GM19324 (cell line): ENCODE results near the gene TTC28.
"Not testable (repeated sequence)": the region's sequence is repeated elsewhere in the genome, so short reads cannot be mapped to it uniquely, and the experiment has no call there.

Experiments used
- ATAC-seq: cut with Tn5 transposase; IDR thresholded peaks from one replicate; pipeline ENCODE4 v1.9.1; 2021; ENCODE audit warnings: mild to moderate bottlenecking, moderate library complexity; ENCODE audit not compliant: unreplicated experiment, low FRiP score

Gene TTC28

GRCh38 chr22:28679611-28680287 lies at the start of gene TTC28:
TSS of gene TTC28 (minus strand) at chr22:28679840. CDS start at chr22:28679723, 117 bp downstream.
- not testable (repeated sequence) for ATAC-seq

- no peak for ATAC-seq
Measured at GRCh38 chr22:28728621-28729313, 49.1 kb upstream of the TTC28 start.

GRCh38 chr22:28728002-28728401 lies 48.4 kb upstream of the TTC28 start:
- ATAC-seq, result no peak

DNA sequence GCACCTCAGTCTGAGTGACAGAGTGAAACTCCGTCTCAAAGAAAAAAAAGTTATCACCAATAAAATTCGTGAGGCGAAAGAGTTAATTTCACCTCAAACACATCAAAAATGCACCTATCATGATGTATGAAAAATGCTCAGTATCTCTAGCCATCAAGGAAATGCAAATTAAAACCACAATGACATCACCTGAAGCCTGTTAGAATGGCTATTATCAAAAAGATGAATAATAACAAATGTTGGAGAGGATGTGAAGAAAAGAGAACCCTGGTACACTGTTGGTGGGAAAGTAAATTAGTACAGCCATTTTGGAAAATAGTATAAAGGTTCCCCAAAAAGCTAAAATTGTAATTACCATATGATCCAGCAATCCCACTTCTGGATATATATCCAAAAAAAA lies 38.4 kb upstream of the TTC28 start:
- no peak for ATAC-seq

DNA sequence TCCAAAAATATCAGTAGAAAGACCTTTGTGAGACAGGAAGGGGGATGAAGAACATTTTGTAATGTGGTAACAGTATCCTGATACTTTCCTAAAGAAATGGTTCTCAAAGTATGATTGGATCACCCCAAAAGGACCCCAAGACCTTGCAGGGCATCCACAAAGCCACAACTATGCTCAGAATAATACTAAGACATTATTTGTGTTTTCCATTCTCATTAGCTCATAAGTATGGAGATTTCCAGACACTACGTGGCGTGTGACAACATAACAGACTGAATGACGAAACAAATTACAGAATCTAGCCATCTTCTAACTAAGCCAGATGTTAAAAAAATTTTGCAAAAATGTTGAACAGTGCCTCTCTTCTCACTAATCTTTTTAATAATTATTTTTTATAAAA lies 37.0 kb upstream of the TTC28 start:
- no peak for ATAC-seq

DNA sequence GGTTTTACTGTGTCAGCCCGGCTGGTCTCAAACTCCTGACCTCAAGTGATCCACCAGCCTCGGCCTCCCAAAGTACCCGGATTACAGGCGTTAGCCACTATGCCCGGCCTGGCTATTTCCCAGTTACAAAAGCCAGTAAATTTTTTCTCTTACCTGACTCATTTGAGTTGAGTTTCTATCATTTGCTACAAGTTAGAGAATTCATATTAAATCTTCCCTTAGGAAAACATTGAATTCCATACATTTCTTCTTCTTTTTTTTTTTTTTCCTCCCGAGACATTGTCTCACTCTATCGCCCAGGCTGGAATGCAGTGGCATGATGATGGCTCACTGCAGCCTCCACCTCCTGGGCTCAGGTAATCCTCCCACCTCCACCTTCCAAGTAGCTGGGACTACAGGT lies 36.0 kb upstream of the TTC28 start:
- no peak for ATAC-seq

DNA sequence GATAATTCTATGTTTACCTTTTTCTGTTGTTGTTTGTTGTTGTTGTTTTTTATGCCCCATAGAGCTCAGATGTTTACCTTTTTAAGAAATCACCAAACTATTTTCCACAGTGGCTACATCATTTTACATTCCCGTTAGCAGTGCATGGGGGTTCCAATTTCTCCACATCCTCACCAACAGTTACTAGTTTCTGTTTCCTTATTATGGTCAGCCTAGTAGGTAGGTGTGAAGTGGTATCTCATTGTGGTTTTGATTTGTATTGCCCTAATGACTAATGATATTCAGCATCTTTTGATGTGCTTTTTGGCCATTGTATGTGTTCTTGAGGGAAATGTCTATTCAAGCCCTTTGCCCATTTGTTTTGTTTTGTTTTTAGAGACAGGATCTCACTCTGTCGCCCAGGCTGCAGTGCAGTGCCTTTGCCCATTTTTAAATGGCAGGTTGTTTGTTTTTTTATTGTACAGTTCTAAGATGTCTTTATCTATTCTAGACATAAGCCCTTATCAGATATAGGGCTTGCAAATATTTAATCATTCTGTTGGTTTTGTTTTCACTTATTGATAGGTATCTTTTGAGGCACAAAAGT lies 34.5 kb upstream of the TTC28 start:
- ATAC-seq, result no peak

DNA sequence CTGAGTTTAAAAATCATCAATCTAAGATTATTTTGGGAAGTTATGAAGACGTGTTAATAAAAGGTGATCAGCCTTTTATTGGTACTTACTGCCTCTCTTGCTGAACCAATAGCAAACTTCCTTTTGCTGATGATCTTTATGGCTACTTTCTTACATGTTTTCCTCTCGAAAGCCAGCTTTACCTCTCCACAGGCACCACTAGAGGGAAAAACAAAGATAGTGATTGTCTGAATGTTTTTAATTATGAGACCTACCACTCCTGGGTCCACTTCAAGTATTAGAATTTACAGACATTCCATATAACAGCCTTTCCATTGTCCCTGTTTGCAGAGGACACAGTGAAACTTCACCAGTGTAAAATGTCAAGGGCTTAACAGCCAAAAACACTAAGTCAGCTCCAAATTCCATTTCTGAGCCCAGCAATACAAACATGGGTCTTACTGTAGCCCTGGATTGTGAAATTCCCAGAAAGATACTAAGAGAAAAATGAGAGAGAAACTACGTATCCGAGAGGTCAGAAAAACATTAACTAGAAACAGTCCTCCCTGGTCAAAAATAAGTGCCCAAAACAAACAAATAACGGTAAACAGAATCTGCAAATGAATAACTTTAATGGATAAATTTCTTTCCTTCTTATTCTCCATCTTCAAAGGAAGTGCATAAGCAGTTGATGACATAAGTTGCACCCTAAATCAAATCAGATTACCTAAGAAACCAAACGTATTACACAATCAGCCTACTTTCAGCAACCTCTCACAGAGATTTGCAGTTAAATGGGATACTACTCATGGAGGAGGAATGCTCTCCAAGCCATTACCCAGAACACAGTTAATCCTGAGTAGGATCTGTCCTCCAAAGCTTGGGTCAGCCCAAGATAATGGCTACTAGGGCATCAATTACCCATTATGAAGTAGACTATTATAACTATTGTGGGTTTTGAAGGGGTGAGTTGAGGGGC lies 32.5 kb upstream of the TTC28 start:
- no peak for ATAC-seq

DNA sequence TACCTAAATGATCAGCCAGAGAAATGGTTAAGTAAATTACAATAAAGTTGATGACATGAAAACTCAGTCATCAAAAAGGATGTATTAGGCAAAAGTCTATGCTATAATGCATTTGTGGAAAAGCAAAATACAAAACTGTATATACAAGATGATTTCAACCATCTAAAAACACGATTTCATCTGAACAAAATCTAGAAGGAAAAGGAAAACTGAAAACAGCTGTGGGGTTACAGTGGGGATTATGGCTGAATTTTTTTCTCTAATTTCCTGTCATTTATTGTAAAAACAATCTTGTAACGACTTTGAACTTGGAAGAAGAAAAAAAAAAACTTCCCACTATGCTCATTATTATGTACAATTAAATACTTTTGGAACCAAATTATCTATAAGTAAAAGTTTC lies 31.7 kb upstream of the TTC28 start:
- ATAC-seq, result no peak

DNA sequence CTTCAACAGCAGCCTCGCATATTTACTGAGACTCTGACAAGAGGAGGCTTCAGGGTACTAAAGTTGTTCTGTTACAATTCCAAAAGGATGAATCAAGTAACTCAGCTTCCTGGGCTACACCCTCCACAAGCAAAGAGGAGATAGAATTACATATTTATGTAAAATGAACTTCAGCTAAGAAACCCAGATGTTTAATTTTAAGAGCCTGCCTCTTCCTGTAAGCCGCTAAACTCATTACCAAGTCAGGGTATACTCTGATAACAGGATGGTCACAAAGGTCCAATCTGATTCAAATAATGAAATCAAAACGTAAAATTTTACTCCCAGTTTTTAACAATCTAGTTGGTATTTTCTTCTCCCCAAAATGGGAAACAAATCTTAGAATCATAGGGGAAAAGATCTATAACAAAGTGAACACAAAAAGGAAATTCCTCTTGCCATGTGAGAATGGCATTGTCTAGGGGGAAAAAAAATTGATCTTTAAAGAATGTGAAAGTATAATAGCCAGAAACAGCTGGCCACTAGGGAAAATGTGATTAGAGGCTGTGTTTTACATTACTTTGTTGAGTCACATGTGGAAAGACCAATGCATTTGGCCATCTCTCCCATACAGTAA lies 31.0 kb upstream of the TTC28 start:
- ATAC-seq, result no peak

DNA sequence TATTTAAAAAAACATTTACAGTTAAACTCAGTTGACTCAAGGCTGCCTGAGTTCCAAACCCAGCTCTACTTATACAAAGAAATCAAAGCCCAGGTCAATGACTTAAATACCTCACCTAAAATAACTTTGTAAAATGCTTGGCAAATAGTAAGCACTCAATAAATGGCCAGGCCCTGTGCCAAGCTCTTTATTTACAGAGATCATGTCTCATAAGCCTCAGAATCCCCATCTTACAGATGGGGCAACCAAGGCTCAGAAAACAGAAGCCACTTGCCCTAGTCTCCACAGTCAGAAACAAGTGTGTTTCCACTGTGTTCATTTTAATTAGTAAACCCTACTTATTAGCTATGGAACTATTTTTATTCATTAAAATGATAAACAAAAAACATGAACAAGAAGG lies 30.5 kb upstream of the TTC28 start:
- no peak for ATAC-seq

GRCh38 chr22:28706845-28707244 lies 27.2 kb upstream of the TTC28 start:
- ATAC-seq, result no peak

- ATAC-seq, result no peak
Measured at GRCh38 chr22:28703436-28703835, 23.8 kb upstream of the TTC28 start.

- no peak for ATAC-seq
Measured at GRCh38 chr22:28702891-28703290, 23.3 kb upstream of the TTC28 start.

DNA sequence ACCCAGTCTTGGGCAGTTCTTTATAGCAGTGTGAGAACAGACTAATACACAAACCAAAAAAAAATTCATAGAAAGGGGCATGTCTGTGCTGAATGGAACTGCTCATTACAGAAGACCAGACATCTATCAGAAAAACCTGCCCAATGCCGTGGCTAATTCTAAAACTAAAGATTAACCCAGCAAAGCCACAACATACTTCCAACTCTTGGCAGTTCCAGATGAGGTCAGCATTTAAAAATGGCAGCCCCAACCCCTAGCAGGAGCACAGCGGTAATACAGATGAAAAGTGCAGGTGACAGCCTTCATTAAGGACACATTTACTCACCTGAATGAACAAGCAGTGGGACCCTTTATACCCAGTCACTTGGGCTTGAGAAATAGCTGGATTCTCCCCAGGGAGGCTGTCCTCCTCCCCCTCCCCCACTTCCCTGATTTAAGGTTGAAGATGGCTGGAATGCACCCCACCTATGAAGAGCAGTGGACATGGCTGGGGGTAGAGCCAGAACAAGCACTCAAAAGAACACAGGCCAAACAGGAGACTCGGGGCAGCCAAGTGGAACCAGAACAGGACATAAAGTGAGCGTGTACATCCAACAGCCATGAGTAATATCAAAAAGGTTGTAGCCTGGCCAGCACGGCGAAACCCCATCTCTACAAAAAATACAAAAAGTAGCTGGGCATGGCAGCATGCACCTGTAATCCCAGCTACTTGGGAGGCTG lies 13.6 kb upstream of the TTC28 start:
- not testable (repeated sequence) for ATAC-seq

GRCh38 chr22:28689796-28690195 lies 10.2 kb upstream of the TTC28 start:
- not testable (repeated sequence) for ATAC-seq

DNA sequence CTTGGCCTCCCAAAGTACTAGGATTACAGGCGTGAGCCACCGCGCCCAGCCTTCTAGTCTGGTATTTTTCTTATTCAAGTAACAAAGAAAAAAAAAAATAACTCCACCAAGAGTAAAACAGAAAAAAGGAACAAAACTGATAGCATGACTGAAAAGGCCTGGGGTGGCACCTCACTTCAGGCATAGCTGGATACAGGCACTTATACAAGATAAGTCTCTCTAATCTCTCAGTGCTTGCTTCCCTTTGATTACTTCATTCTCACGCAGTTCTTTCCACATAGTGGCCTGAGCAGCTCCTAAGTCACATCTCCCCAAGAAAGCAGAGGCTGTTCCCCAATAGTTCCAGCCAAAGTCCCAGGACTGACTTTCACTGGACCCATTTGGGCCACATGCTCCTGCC lies 3.3 kb upstream of the TTC28 start:
- ATAC-seq, result not testable (repeated sequence)

GRCh38 chr22:28680813-28681490 lies 1.3 kb upstream of the TTC28 start:
- not testable (repeated sequence) for ATAC-seq
